ENCODE measurements around the gene GFI1. TPM values are rescaled to one million over a fixed set of nuclear protein-coding genes. Genes with fewer than 3 reads are reported as not detected.
"Not testable (repeated sequence)": the region's sequence is repeated elsewhere in the genome, so short reads cannot be mapped to it uniquely, and the experiment has no call there.

The GFI1 gene
- total RNA-seq (under 1 TPM in 6 of 7 donors, not detected in 1; 0.12 to 0.67 (median 0.33) TPM), polyA plus RNA-seq (under 1 TPM; 0.16 to 0.92 TPM)
- long read RNA-seq, donor 1 = 0 reads
- long read RNA-seq, donor 2, partial matches to known transcripts = 0 of 1 reads
- long read RNA-seq, donor 2, other reads (novel, unspliced or antisense) = 0 of 1 reads
- long read RNA-seq, donor 3 = 0 reads

DNA sequence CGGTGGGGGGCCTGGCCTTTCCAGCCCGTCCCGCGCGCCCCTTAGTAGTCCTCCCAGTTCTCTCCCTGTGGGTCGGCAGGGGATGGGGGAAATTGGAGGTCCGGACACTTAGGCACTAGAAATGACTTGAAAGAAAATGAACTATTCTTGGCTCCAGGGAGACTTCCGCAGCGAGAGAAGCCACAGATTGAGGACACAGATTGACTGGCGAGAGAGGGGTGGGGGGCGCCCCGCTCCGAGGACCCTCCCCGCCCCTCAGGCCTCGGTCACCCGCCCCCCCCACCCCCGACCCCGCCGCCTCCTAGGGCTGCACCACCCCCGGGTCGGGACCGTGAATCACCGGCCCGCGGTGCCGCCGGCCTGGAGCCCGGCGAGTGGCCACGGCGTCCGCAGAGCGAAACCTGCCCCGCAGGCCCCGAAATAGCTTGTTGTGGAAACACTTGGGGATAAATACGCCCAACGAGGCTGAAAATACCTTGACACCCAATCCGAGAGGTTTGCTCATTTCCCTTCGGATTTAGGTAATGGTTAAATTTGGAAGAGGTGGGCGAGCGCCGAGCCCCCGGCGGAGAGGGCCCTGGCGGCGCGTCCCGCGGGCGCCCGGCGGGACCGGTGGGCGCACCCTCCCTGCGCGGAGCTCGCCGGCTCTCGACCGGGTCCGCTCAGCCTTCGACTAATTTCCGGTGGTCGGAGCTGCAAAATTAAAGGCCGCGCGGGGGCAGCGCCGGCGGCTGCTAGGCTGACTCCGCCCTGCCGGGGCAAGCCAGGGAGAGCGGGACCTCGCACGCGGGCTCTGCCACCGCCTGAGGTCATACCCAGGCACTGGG is at the start of gene GFI1:
Gene GFI1 (minus strand): TSS at position 675 of the 827 bp plus-strand sequence. CDS start 3,438 bp downstream, outside the sequence.
- intact Hi-C loops (cut with DNase I) = no loop called here
- TF ChIP-seq EP300 (IDR thresholded peaks at IDR 0.05) (no peak), POLR2A (IDR thresholded peaks at IDR 0.05) (no peak)
- TF ChIP-seq, protein P1, sequence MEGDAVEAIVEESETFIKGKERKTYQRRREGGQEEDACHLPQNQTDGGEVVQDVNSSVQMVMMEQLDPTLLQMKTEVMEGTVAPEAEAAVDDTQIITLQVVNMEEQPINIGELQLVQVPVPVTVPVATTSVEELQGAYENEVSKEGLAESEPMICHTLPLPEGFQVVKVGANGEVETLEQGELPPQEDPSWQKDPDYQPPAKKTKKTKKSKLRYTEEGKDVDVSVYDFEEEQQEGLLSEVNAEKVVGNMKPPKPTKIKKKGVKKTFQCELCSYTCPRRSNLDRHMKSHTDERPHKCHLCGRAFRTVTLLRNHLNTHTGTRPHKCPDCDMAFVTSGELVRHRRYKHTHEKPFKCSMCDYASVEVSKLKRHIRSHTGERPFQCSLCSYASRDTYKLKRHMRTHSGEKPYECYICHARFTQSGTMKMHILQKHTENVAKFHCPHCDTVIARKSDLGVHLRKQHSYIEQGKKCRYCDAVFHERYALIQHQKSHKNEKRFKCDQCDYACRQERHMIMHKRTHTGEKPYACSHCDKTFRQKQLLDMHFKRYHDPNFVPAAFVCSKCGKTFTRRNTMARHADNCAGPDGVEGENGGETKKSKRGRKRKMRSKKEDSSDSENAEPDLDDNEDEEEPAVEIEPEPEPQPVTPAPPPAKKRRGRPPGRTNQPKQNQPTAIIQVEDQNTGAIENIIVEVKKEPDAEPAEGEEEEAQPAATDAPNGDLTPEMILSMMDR (IDR thresholded peaks at IDR 0.05) = no peak
- peaks cover 18% of the 10 kb centered on the region for H3K4me1 ChIP-seq (ENCODE audit: insufficient read depth)
- no peaks in the 10 kb centered on the region for H3K27me3 ChIP-seq
- H3K27ac ChIP-seq = no peak within 1 kb of the TSS
- H3K9me3 ChIP-seq = no peaks in the 10 kb centered on the region
- 2 to 3% (median 3%) methylated on average over 70 to 77 of the region's 77 CpGs for WGBS, 3 donors
- no peak for DNase-seq
- no peaks in the 10 kb centered on the region for H3K36me3 ChIP-seq
- H3K4me3 ChIP-seq = peak within 1 kb of the TSS; percentile 31

- H3K27ac ChIP-seq; H3K36me3 ChIP-seq; H3K27me3 ChIP-seq; DNase-seq; H3K9me3 ChIP-seq; intact Hi-C loops (cut with DNase I); H3K4me1 ChIP-seq (ENCODE audit: insufficient read depth); H3K4me3 ChIP-seq: not testable (repeated sequence)
- WGBS, 3 donors = 95 to 97% (median 96%) methylated on average over 4 of the region's 4 CpGs
Observed at GRCh38 chr1:92532371-92532770, 45.6 kb upstream of the GFI1 start.

DNA sequence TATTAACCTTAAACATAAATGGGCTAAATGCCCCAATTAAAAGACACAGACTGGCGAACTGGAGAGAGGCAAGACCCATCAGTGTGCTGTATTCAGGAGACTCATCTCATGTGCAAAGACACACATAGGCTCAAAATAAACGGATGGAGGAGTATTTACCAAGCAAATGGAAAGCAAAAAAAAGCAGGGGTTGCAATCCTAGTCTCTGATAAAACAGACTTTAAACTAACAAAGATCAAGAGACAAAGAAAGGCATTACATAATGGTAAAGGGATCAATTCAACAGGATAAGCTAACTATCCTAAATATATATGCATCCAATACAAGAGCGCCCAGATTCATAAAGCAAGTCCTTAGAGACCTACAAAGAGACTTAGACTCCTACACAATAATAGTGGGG is 45.2 kb upstream of the GFI1 start:
- H3K4me3 ChIP-seq; H3K27ac ChIP-seq; intact Hi-C loops (cut with DNase I); H3K9me3 ChIP-seq; H3K4me1 ChIP-seq (ENCODE audit: insufficient read depth); DNase-seq; H3K36me3 ChIP-seq; H3K27me3 ChIP-seq: not testable (repeated sequence)
- 92 to 96% (median 95%) methylated on average over 3 of the region's 3 CpGs for WGBS, 3 donors

DNA sequence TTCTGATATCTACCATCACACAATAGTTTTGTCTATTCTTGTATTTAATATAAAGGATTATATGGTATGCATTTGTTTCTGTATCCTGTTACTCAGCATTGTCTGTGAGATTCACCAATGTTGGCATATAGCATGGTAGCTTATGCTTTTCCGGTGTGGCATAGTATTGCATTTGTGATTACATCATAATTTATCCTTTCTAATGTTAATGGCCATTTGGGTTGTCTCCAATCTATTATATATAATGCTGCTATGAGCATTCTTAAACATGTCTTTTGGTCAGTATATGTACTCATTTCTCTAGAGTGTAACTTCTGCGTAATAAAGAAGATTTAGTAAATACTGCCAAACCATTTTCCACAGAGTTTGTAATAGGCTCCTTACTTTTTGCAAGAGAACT is 40.9 kb upstream of the GFI1 start:
- TF ChIP-seq EP300 (IDR thresholded peaks at IDR 0.05) (no peak), POLR2A (IDR thresholded peaks at IDR 0.05) (no peak)
- TF ChIP-seq, protein P1 (IDR thresholded peaks at IDR 0.05) = no peak
- no peak for DNase-seq
- Histone ChIP-seq H3K9me3 (no peaks in the 10 kb centered on the region), H3K27me3 (no peaks in the 10 kb centered on the region), H3K36me3 (no peaks in the 10 kb centered on the region), H3K4me1 (ENCODE audit: insufficient read depth) (no peaks in the 10 kb centered on the region), H3K4me3 (no peak overlapping the region), H3K27ac (no peak overlapping the region)
- intact Hi-C loops (cut with DNase I) = no loop called here
- 96 to 98% (median 97%) methylated on average over 2 of the region's 2 CpGs for WGBS, 3 donors

GRCh38 chr1:92524944-92525590 is 38.3 kb upstream of the GFI1 start:
- H3K27ac ChIP-seq; intact Hi-C loops (cut with DNase I); H3K4me1 ChIP-seq (ENCODE audit: insufficient read depth); H3K9me3 ChIP-seq; DNase-seq; H3K27me3 ChIP-seq; H3K36me3 ChIP-seq; H3K4me3 ChIP-seq: not testable (repeated sequence)
- 97% methylated on average over 9 of the region's 9 CpGs for WGBS, 3 donors

DNA sequence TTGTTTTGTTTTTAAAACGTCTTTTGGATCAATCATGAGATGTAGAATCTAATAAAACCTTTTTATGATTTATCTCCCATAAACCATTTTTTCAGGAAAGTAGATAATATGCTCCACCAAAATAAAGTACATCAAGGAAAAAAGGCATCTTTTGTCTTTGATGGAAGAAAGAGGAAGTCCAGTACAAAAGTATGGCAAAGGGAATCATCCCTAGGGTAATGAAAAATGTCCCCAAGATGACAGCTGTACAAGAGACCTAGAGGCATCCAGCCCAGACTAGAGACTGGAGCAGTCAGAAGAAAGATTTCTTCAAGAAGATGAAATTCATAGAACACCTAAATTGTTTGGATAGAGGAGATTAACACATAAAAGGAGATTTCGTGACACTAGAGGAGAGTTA is 32.3 kb upstream of the GFI1 start:
- Histone ChIP-seq H3K4me3 (no peak overlapping the region), H3K9me3 (no peaks in the 10 kb centered on the region), H3K27me3 (no peaks in the 10 kb centered on the region), H3K27ac (no peak overlapping the region), H3K4me1 (ENCODE audit: insufficient read depth) (no peaks in the 10 kb centered on the region), H3K36me3 (no peaks in the 10 kb centered on the region)
- 59 to 64% (median 60%) methylated on average over 2 of the region's 2 CpGs for WGBS, 3 donors
- no peak for DNase-seq
- TF ChIP-seq, protein P1 (IDR thresholded peaks at IDR 0.05) = no peak
- no peak for TF ChIP-seq EP300 (IDR thresholded peaks at IDR 0.05)
- TF ChIP-seq POLR2A (IDR thresholded peaks at IDR 0.05) = no peak
- intact Hi-C loops (cut with DNase I) = no loop called here

Measured in ovary (tissue), 10 donors.